HG03060 (cell line): Measurements from ENCODE around the gene IFNA6.
A peak's percentile ranks its signal among the peaks of the same experiment; 100 is the strongest.
"Not testable (repeated sequence)": the region's sequence is repeated elsewhere in the genome, so short reads cannot be mapped to it uniquely, and the experiment has no call there.

ENCODE experiments used
- ATAC-seq: cut with Tn5 transposase; IDR thresholded peaks from one replicate; pipeline ENCODE4 v1.9.1; 2021; ENCODE audit warnings: low read depth, moderate number of reproducible peaks; ENCODE audit not compliant: unreplicated experiment

The IFNA6 gene

GRCh38 chr9:21350787-21351186, at the start of gene IFNA6:
TSS of gene IFNA6 (minus strand) at chr9:21350887. CDS start at chr9:21350887, 0 bp downstream.
- ATAC-seq: no peak

GRCh38 chr9:21399956-21400355, 49.3 kb upstream of the IFNA6 start:
- no peak for ATAC-seq

- ATAC-seq: no peak
These were observed 48.3 kb upstream of the IFNA6 start for GRCh38 chr9:21398955-21399489.

- peak; percentile 43 for ATAC-seq
These were observed 45.4 kb upstream of the IFNA6 start for GRCh38 chr9:21395778-21396717.

GRCh38 chr9:21392270-21392669, 41.6 kb upstream of the IFNA6 start:
- ATAC-seq: peak; percentile 68

GRCh38 chr9:21385131-21385670, 34.5 kb upstream of the IFNA6 start, which contains the start of gene IFNA2:
TSS of gene IFNA2 (minus strand) at chr9:21385398. CDS start at chr9:21385329, 69 bp downstream.
- no peak for ATAC-seq

- no peak for ATAC-seq
These were observed 32.9 kb upstream of the IFNA6 start for GRCh38 chr9:21383627-21384026.

GRCh38 chr9:21381448-21382339, 31.0 kb upstream of the IFNA6 start:
- ATAC-seq: peak; percentile 99

- ATAC-seq: not testable (repeated sequence)
These were observed 20.8 kb upstream of the IFNA6 start for GRCh38 chr9:21371467-21371866.

GRCh38 chr9:21367957-21368356, 17.3 kb upstream of the IFNA6 start, which contains the start of gene IFNA13:
TSS of gene IFNA13 (minus strand) at chr9:21368057. CDS start at chr9:21368010, 47 bp downstream.
- no peak for ATAC-seq

- peak; percentile 82 for ATAC-seq
These were observed 16.5 kb upstream of the IFNA6 start for GRCh38 chr9:21367169-21367568.

- ATAC-seq: no peak
These were observed 11.6 kb upstream of the IFNA6 start for GRCh38 chr9:21362287-21362686.

GRCh38 chr9:21357479-21358460, 7.1 kb upstream of the IFNA6 start:
- ATAC-seq: peak; percentile 75

- no peak for ATAC-seq
These were observed 2.2 kb downstream of the IFNA6 start for GRCh38 chr9:21348430-21348970.

GRCh38 chr9:21340735-21341134, 10.0 kb downstream of the IFNA6 start:
- ATAC-seq: no peak

GRCh38 chr9:21336457-21336856, 14.2 kb downstream of the IFNA6 start:
- no peak for ATAC-seq

- ATAC-seq: peak; percentile 65
These were observed 15.7 kb downstream of the IFNA6 start, which contains the start of gene KLHL9 for GRCh38 chr9:21334701-21335632. TSS of gene KLHL9 (minus strand) at chr9:21335404. CDS start at chr9:21334859, 545 bp downstream.

GRCh38 chr9:21333226-21333625, 17.5 kb downstream of the IFNA6 start:
- no peak for ATAC-seq
